Skeletal muscle satellite cell (primary cell): ENCODE measurements around the gene MDGA2.
"Not testable (repeated sequence)": the region's sequence is repeated elsewhere in the genome, so short reads cannot be mapped to it uniquely, and the experiment has no call there.

Experiments used
- H3K27me3 ChIP-seq: 2 replicates; pipeline ENCODE4 v1.7.0; 2013; ENCODE audit warnings: low read length; ENCODE audit not compliant: control insufficient read depth, insufficient read depth
- H3K36me3 ChIP-seq: 2 replicates; pipeline ENCODE4 v1.7.0; 2013; ENCODE audit warnings: mild to moderate bottlenecking, control low read depth, low read length; ENCODE audit not compliant: insufficient read depth
- H3K4me1 ChIP-seq: 2 replicates; pipeline ENCODE4 v1.7.0; 2013; ENCODE audit warnings: low read length; ENCODE audit not compliant: control insufficient read depth, insufficient read depth
- H3K4me2 ChIP-seq: 2 replicates; pipeline ENCODE4 v1.7.0; 2013; ENCODE audit warnings: mild to moderate bottlenecking, low read length
- H3K4me3 ChIP-seq: 2 replicates; pipeline ENCODE4 v1.7.0; 2013; ENCODE audit warnings: low read length
- H3K9ac ChIP-seq: 2 replicates; pipeline ENCODE4 v1.7.0; 2013; ENCODE audit warnings: mild to moderate bottlenecking, low read depth, low read length, moderate library complexity
- H3K9me3 ChIP-seq: replicated peaks from 2 replicates; pipeline ENCODE4 v1.7.0; 2013; ENCODE audit warnings: mild to moderate bottlenecking, control low read depth, low read length

MDGA2 gene

DNA sequence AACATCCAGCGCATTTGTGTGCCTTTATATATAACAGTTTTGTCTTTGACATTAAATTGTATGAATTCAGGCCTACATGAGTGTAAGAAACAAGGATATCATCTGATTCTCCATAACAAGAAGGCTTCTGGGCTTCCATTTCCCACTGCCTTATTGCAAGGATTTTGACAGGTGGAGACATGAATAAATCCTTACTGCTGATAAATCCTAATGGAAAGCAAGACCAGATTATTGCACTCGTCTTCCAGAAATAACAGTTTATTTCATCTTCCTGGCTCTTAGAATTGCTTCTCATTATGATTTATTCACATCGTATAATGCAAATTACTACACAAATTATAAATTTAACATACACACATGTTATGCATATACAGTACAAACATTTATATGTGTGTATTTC lies 348.1 kb downstream of the MDGA2 start:
- H3K27me3 ChIP-seq = no peaks in the 10 kb centered on the region
- no peak overlapping the region for H3K4me3 ChIP-seq
- H3K9ac ChIP-seq = no peak overlapping the region
- no peak overlapping the region for H3K4me2 ChIP-seq
- H3K9me3 ChIP-seq = no peaks in the 10 kb centered on the region
- no peaks in the 10 kb centered on the region for H3K36me3 ChIP-seq
- no peaks in the 10 kb centered on the region for H3K4me1 ChIP-seq

DNA sequence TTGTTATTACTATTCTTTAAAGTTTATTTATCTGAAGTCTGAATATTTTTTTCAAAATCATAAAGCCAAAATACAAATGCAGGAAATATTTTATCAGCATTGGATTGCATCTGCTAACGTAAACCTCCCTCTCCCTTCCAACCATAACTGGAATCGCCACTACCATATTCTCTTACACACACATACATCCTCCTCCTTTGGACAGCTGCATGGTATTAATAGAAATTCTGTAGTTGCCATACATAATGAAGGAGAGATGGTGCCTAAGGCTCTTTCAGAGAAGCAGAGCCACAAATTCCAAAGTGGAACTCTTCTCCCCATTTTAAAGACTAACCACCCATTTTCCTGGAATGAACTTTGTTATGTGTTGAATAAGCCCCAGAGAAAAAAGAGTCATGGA lies 352.7 kb downstream of the MDGA2 start:
- H3K4me2 ChIP-seq = no peak overlapping the region
- H3K27me3 ChIP-seq = no peaks in the 10 kb centered on the region
- no peak overlapping the region for H3K4me3 ChIP-seq

DNA sequence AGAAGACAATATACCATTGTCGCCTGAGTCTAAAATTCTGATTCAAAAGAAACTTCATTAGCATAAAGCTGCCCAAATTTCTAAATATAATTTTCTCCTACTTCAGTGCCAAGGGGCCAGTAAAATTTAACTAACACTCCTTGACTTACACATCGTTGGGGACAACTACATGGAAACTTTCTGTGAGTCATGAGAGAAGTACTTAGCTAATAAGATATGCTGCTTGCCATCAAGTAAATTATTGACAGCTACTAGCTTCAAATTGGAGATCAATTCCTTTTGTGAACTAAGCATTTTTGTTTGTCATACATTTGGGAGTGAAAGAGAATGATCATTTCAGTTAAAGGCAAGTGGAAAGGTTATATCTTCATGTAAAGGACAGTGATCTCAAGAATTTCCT lies 373.3 kb downstream of the MDGA2 start:
- H3K9me3 ChIP-seq = no peaks in the 10 kb centered on the region
- H3K4me1 ChIP-seq = no peaks in the 10 kb centered on the region
- no peaks in the 10 kb centered on the region for H3K36me3 ChIP-seq
- H3K4me2 ChIP-seq = no peak overlapping the region
- no peak overlapping the region for H3K4me3 ChIP-seq
- H3K27me3 ChIP-seq = no peaks in the 10 kb centered on the region
- H3K9ac ChIP-seq = no peak overlapping the region

More for the DNA sequence above, 352.7 kb downstream of the MDGA2 start:
- H3K4me1 ChIP-seq = no peaks in the 10 kb centered on the region
- H3K9ac ChIP-seq = no peak overlapping the region
- H3K9me3 ChIP-seq = no peaks in the 10 kb centered on the region
- H3K36me3 ChIP-seq = no peaks in the 10 kb centered on the region

DNA sequence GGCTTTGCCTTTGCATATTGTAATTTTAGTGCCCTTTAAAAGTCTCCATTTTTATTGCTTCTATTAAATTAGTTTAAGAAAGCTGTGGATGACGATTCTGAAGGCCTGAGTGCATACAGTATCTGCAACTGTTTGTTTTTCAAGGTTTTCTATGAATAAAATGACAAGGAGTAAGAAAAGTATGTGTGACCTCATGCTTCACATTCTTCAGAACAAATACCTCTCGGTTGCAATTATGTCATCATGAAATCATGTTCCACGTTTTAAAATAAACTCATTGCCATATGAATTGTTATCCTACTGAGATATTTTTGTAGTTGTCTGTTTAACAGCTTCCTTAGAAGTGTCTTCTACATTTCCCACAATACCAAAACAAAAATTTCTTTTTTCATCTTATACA lies 374.6 kb downstream of the MDGA2 start:
- no peaks in the 10 kb centered on the region for H3K36me3 ChIP-seq

DNA sequence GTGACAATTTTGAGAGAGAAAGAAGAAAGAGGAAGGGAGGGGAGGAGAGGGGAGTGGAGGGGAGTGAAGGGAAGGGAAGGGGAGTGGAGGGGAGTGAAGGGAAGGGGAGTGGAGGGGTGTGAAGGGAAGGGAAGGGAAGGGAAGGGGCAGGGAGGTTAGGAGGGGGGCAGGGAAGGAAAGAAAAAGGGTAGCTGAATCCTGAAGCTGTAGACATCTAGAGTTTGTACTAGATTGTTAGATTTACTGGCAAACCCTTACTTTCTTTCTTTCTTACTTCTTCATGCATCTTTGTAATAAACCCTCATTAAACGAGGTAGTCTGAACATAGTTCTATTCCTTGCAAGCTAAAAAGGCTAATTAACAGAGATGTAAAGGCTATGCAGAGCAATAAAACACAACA lies 378.0 kb downstream of the MDGA2 start:
- Histone ChIP-seq H3K9ac (no peak overlapping the region), H3K27me3 (no peaks in the 10 kb centered on the region), H3K4me3 (no peak overlapping the region), H3K36me3 (no peaks in the 10 kb centered on the region), H3K4me2 (no peak overlapping the region), H3K9me3 (peaks cover 3% of the 10 kb centered on the region), H3K4me1 (no peaks in the 10 kb centered on the region)

More for the DNA sequence above, 374.6 kb downstream of the MDGA2 start:
- Histone ChIP-seq H3K4me2 (no peak overlapping the region), H3K9me3 (no peaks in the 10 kb centered on the region), H3K4me1 (no peaks in the 10 kb centered on the region), H3K9ac (no peak overlapping the region), H3K4me3 (no peak overlapping the region), H3K27me3 (no peaks in the 10 kb centered on the region)

DNA sequence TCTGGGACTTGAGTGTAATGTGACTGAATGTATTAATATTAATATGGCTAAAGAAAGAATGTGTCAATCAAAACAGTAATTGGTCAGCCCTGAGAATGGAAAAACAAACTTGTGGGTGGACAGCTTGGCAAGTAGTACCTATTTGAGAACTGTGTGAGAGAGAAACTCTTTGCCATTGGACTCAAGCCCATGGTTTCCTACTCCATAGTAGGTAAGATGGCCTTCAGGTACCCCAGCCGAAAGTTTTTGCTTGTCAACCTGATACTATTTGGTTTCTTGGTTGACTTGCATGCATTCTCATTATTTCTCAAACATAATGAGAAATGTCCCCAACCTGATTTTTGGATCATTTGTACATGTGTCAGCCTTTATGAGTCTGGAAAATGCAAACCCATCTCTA lies 391.1 kb downstream of the MDGA2 start:
- Histone ChIP-seq H3K9me3 (no peaks in the 10 kb centered on the region), H3K4me1 (no peaks in the 10 kb centered on the region), H3K9ac (no peak overlapping the region), H3K36me3 (no peaks in the 10 kb centered on the region), H3K4me3 (no peak overlapping the region), H3K4me2 (no peak overlapping the region), H3K27me3 (no peaks in the 10 kb centered on the region)

DNA sequence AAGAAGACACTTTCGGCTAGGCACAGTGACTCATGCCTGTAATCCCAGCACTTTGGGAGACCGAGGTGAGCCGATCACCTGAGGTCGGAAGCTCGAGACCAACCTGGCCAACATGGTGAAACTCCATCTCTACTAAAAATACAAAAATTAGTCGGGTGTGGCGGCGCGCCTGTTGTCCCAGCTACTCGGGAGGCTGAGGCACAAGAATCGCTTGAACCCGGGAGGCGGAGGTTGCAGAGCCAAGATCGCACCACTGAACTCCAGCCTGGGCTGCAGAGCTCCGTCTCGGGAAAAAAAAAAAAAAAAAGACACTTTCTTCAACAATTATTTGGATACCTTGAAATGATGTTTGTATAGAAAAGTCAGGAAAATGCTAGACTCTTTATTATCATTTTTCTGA lies 393.6 kb downstream of the MDGA2 start:
- not testable (repeated sequence) for H3K4me1 ChIP-seq, H3K27me3 ChIP-seq, H3K9ac ChIP-seq, H3K4me3 ChIP-seq, H3K36me3 ChIP-seq, H3K9me3 ChIP-seq, H3K4me2 ChIP-seq

DNA sequence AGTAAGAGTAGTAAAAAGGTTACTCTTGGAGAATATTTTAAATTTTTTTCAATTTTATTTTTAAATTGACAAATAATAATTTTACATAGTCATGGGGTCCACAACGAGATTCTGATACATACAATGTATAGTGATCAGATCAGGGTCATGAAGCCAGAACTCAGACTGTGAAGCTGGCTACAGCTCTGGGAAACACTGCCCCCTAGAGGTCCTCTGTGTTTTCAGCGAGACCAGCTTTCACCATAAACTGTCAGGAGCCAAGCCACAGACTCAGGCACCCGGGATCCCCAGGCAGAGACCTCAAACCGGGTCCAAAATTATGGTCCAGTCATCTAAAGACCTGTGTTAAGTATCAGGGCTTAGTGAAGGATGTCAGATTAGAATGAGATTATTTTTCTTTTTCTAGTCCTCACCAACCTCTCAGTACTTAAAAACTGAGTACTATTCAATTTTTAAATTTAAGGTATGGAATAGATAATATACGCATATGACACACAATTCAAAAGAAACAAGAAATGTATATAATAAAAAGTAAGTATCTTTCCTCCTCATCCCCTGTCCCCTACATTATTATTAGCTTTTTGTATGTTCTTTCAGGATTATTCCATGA lies 397.1 kb downstream of the MDGA2 start:
- no peaks in the 10 kb centered on the region for H3K36me3 ChIP-seq
- H3K4me3 ChIP-seq = no peak overlapping the region
- peaks cover 12% of the 10 kb centered on the region for H3K9me3 ChIP-seq
- no peaks in the 10 kb centered on the region for H3K4me1 ChIP-seq
- H3K4me2 ChIP-seq = no peak overlapping the region
- no peak overlapping the region for H3K9ac ChIP-seq
- no peaks in the 10 kb centered on the region for H3K27me3 ChIP-seq

DNA sequence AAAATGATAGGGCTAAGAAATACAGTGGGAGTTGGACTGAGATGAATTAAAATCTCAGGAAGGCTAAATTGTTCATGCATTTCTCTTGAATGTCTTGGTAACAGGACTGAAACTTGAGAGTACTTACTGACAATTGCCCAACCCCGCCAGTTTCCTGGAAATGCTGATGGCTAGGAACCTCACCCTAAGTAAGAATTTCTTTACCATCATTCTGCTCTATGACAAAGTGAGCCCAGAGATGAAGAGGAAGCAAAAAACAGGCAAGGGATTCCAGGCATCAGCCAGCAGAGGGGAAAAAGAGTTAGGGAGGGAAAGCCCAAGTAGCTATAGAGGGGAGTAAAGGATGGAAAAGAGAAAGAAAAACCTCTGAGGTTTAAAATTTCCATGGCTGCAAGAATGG lies 397.7 kb downstream of the MDGA2 start:
- Histone ChIP-seq H3K36me3 (no peaks in the 10 kb centered on the region), H3K9ac (no peak overlapping the region), H3K4me3 (no peak overlapping the region), H3K4me1 (no peaks in the 10 kb centered on the region), H3K9me3 (peaks cover 12% of the 10 kb centered on the region), H3K27me3 (no peaks in the 10 kb centered on the region), H3K4me2 (no peak overlapping the region)

DNA sequence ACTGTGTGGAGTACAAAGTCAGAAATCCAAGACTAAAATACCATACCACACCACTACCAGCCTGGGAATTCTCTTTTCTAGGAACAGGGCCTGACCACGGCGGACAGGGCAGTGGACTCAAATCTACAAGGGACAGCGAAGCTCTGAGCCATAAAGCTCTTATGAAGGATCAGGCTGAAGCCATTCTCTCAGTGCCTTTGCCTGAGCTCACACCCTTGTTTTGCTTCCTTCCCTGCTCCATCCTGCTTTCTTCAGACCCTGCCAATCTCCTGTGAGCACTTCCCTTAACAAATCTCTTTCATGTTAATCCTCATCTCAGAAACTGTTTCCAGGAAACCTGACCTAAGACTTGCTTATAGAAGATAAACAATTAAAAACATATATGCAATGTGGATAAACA lies 398.5 kb downstream of the MDGA2 start:
- no peaks in the 10 kb centered on the region for H3K36me3 ChIP-seq
- no peak overlapping the region for H3K4me2 ChIP-seq
- H3K4me1 ChIP-seq = no peaks in the 10 kb centered on the region
- no peaks in the 10 kb centered on the region for H3K27me3 ChIP-seq
- H3K9ac ChIP-seq = no peak overlapping the region
- H3K4me3 ChIP-seq = no peak overlapping the region
- H3K9me3 ChIP-seq = peaks cover 12% of the 10 kb centered on the region

DNA sequence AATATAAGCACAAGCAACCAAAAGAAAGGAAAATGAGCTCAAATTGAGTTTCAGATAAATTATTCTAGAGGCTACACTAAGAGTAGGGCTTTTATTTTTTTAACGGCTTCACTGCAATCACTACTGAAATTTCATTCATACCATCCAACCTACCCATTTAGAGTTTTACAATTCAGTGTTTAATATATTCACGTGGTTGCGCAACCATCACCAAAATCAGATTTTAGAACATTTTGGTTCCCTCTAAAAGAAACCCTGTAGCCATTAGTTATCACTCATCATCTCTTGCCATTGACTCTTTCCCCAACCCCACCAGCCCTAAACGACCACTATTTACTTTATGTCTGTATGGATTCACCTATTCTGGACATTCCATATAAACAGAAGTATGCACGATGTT lies 401.5 kb downstream of the MDGA2 start:
- Histone ChIP-seq H3K4me2 (no peak overlapping the region), H3K9ac (no peak overlapping the region), H3K36me3 (no peaks in the 10 kb centered on the region), H3K9me3 (peaks cover 12% of the 10 kb centered on the region), H3K4me3 (no peak overlapping the region), H3K4me1 (no peaks in the 10 kb centered on the region), H3K27me3 (no peaks in the 10 kb centered on the region)

DNA sequence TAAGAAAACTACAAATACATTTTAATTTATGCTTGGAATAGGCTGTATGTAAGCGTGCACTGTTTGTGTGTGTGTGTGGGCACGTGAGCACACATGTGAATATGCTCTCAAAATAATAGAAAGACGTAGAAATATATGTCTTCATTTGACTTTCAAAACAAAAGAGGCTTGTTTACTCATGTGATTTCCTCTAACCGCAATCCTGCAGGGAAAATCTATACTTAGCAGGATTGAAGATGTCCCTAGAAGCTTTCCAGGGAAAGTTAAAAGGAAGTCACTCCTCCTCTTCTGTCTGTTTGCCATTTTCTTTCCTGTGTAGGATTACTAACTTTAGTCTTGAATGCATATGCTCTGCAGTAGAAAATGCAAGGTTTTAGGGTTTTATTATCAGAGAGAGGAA lies 404.7 kb downstream of the MDGA2 start:
- H3K9ac ChIP-seq = no peak overlapping the region
- H3K4me1 ChIP-seq = no peaks in the 10 kb centered on the region
- H3K36me3 ChIP-seq = no peaks in the 10 kb centered on the region
- H3K9me3 ChIP-seq = peaks cover 1% of the 10 kb centered on the region
- H3K4me2 ChIP-seq = no peak overlapping the region
- no peak overlapping the region for H3K4me3 ChIP-seq
- H3K27me3 ChIP-seq = no peaks in the 10 kb centered on the region
